HUDEP-2 (cell line): ENCODE results near the gene OVCH2.
A peak's percentile ranks its signal among the peaks of the same experiment; 100 is the strongest.
"Not testable (repeated sequence)": the region's sequence is repeated elsewhere in the genome, so short reads cannot be mapped to it uniquely, and the experiment has no call there.

Source experiments
- DNase-seq, 76 experiments: peaks; one replicate each; lab custom pipeline; 2025; ENCODE audit not compliant: unreplicated experiment in 76 of 76; lab: John Stamatoyannopoulos, UW

The OVCH2 gene

DNA sequence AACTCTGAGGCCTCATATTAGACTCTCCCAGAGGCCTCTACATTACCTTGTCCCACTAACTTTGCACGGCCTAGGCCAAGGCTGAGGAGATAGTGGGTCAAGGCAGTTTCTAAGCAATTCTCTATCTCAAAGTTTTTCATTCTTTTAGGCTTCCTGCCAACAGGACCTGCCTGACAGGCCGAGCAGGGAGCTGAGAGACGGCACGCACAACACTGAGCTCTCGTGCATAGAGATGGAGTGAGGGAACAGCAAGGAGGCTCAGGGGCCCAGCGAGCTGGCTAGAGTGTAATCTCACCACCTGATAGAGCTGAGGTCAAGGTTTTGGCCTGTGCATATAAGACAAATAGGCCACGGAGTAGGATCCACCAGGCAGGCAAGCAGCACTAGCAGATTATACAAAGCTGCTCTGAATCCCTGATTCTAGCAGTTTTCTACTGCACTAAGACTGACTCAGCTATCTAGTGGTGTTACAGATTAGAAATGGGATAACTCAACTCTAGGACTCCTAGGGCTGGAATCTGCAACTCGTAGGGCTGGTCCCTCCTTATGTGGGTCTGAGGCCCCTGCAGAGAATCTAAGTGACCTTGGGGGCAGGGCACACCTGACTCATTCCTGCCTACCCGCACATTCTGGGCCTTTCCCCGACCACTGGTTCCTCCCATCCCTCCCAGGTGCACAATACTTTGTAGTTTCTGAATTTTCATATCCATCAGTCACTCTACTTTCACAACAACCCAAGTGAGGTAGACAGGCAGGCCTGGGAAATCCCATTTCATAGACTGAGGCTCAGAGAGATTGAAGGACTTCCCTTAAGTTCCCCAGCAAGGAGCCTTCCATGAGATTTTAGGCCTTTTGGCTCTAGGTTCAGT lies 34.7 kb downstream of the OVCH2 start:
- DNase-seq = no peak

DNA sequence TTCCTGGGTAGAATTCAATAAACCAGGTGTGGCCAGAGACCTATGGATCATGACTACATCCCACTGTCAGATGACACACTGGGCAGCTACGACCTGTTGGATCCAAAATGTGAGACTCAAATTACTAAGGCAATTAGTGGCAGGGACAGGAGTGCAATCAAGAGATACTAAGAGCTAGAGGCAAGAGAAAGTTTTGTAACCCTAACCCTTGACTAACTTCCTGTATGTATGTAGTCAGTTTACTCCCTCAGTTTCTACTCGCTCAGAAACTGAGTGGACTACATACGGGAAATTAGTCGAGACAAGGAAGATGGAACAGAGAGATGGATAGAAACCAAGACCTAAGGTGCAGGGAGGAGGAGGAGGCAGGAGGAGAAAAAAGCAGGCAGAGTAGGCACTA lies 35.6 kb downstream of the OVCH2 start:
- no peak for DNase-seq

DNA sequence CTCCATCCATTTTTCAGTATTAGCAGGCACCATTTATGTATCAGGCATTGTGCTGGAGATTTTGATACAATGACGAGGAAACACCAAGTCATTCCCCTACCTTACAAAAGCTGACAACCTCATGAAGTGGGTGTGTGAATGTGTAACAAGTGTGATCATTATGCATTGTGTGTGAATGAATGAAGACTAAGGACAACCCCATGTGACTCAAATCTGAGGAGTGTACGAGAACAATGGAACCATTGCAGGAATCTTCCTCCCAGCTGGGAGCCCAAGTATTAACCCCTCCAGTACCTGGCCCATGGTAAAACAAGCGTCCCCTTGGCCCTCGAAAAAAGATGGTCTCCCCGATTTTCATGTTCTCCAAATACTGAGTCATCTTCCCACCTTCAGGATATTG lies 37.4 kb downstream of the OVCH2 start:
- DNase-seq = no peak

DNA sequence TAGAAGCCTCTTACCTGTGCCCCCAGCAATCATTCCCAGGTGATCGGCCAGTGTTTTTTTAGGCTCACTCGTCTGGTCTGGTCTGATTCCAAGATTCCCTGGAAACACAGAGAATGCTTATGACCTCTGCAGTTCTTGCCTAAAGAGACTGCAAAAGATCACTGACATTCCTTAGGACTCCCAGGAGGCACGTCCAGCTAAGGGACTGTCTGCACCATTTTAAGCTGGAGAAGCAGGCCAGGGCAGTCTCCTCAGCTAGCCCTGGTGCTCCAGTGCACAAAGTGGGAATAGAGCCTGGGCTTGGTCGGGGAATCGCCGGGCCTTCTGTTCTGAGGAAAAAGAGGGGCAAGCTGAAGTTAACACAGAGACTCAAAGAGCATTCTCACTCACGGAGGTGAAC lies 37.8 kb downstream of the OVCH2 start:
- no peak for DNase-seq

DNA sequence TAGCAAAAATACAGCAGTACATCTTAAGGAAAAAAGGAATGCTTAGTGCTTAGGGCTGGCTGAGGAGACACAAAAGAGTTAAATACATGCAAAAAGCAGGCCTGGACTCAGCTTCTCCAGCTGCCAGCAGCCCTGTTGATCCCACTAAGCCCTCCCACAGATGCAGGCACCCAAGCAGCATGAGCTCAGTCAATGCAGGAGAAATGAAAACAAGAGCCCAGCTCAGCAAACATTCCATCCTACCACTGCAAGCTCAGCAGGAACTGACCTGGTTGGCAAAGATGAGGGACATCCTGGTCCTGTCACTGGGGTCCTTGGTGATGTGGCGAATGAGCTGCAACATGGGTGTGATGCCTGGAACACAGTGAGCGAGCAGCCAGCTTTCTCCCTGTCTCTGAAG lies 38.8 kb downstream of the OVCH2 start:
- DNase-seq = no peak

DNA sequence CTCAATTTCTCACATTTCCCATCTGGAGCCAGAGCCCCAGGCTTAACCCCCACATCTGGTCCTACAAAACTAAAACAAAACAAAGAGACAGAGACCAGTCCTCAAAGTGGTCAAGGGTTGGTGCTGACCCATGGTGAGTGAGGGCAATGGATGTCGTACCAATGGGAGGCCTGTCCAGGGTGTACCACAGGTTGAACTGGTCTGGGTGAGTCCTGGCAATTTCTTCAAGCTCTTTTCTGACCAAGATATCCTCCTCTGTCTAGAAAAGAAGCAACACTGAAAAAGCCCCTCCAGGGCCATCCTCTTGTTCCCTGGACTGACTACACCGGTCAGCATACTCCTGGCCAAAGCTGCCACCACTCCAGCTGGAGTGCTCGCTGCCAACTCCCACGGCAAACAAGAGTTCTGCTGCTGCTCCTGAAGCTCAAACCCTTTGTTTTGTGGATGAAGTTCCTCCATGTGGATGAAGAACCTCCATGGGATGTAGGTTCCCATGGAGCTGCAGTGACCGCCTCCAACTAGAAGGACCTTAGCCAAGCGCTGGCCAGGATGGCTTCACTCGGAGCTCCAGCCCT lies 39.9 kb downstream of the OVCH2 start:
- DNase-seq = no peak

DNA sequence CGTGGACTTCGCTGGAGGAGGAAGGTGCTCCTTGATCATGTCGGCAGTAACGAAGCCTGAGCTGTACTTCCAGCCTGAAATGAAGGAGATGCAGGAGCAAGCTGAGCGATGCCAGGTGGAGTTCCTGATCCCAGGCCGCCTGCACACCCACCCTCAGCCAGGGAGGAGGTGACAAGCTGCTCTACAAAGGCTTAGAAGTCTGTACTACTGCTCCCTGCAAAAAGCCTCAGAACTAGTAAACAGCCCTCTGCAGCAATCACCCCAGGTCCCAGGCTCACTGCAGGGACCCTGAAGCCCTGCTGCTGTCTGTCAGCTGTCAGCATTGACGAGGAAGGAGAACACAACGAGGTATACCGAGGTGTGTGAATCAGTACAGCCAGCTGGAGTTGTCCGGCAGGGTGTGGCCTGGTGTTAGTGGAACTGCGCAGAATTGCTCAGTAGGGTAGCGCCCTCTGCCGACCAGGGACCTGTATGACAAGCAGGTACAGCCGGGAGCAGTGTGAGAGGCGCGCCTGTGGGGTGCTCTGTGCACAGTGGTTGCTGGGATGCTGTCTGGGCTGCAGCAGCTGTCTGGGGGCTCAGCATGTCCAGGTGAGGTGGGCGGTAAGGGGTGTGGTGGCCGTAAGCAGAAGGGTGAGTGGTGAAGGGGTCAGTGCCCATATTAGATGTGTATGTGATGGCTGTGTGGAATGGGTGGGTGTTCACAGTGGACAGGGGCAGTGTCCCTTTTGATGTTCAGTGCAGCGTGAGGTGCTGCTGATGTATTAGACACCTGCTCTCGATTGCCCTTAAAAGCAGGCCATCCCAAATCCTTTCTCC lies 40.6 kb downstream of the OVCH2 start:
- peak in 71 of 76 experiments; percentile 9 to 84 (median 58) for DNase-seq

DNA sequence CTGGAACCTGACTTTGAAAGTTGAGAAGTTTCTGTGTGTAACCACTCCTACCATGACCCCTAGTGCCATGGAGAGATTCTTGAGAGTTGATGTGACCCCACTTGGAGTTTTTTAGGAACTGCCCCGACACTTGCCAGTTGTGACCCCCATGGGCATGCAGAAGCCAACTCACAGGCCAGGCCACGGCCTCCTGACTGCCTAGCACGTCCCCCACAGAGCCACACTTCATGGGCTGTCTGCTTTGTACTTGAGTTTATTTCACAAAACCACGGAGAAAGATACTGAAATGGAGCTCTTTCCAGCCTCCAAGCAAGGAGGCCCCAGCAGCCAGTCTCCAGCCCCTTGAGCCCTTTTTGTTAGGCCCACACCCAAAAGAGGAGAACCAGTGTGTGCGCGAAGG lies 41.4 kb downstream of the OVCH2 start:
- DNase-seq = no peak

DNA sequence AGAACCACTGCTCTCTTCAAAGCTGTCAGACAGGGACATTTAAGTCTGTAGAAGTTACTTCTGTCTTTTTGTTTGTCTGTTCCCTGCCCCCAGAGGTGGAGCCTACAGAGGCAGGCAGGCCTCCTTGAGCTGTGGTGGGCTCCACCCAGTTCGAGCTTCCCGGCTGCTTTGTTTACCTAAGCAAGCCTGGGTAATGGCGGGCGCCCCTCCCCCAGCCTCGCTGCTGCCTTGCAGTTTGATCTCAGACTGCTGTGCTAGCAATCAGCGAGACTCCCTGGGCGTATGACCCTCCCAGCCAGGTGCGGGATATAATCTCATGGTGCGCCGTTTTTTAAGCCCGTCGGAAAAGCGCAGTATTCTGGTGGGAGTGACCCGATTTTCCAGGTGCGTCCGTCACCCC lies 42.7 kb downstream of the OVCH2 start:
- not testable (repeated sequence) for DNase-seq

DNA sequence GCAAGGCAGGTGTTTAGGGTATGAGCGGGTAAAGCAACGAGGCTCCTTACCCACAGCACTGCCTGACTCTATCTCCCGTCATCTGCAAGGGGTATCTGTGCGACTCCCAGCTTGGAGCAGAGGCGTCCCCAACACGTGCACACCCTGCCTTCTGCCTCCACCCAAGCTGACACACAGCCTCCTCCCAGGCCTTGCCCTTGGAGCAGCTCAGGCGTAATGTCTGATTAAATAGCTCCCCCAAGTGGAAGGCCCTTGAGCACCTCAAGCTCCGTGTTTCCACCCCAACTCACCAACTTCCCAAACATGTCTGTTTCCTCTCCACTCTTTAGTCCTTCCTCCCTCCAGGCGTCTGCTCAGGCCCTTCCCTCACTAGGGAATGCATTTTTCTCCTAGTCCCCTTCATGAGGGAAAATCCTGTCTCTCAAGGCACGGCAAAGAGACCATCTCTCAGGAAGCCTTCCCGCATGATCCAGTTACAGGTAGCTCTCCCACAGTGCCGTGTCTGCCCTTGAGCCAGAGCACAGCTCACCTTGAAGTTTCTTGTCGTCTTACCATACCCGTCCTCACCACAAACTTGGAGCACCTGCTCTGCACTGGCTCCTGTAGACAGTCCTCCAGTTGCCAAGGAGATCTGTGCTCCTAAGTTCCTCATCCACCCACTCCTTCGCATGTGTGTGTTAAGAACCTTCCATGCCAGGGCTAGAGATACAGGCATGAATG lies 48.8 kb downstream of the OVCH2 start:
- peak in 54 of 76 experiments; percentile 1 to 70 (median 30) for DNase-seq

DNA sequence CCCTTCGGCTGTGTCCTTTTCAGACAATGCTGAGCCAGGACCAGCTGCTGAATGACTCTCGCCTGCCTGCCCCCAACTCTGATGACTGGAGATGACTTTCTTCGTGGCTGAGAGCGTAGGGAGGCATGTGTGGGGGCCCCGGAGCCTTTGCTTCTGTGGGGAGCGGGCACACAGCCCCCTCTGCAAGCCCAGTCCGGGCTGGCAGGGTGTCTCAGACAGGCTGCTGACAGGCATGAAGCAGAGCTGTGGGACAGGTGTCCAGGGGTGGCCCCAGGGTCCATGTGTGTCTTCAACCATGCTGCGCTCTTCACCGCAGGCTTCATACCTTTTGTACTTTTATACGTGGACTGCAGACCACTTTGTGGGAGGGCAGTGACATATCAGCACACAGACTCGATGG lies 49.6 kb downstream of the OVCH2 start:
- no peak for DNase-seq

DNA sequence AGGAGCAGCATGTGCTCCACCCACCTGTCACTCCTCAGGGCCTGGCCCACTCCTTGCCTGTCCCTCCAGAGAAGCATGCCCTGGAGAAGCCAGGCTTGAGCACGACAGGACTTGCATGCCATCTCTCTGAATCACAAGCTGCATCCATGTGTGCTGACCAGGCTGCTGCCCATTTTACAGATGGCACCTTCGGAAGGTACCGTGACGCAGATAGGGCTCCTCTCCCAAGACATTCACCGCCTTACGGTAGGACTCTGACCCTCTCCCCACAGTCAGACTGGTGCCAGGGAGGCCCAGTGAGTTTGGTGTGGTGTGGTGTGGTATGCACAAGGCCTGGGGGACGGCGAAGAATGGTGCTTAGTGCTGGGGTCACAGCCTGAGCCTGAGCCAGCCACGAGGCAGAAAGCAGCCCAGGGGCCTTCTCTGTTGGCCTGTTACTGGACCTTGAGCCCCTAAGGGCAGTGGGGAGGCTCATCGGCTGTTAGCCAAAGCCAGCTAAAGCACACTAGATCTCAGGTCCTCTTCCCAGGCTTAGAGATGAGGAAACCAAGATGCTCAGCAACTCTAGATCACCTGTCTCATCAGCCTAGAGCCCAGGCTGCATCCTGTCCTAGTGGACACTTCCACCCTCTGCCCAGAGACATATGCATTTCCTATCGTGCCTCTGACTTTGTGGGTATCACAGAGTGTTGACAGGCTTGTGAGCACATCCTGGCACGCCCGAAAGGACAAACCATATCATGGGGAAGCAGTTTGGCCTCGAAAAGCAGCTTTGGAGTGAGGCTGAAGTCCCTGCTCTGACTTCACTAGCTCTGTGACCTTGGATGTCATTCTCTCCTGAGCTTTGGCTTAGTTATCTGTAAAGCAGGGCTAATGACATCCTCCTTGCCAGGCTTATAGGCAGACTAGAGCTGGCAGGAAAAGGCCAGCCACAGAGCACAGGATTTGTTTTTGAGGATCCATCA lies 50.7 kb downstream of the OVCH2 start:
- no peak for DNase-seq

DNA sequence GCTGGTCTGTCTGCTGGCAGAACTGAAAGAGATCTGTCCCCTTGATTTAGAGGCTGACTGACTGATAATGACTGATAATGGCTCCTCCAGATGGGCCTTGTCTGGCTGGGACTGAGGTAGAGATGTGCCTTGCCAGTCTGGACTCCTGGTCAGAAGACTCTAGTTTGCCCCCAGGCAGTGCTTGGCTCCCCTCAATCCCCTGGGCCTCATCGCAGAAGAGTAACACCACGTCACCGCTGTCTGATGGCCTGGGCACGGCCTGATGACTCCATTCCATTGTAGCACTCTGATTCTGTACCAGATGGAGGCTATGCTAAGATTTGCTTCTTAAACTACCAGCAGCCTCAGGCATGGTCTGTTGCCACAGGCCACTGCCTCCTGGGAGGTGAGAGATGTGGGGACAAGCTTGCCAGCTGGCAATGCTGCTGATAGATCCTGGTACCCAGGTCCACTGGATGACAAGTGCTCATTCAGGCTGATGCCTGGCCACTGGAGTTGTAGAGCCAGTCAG lies 52.0 kb downstream of the OVCH2 start:
- DNase-seq = no peak

DNA sequence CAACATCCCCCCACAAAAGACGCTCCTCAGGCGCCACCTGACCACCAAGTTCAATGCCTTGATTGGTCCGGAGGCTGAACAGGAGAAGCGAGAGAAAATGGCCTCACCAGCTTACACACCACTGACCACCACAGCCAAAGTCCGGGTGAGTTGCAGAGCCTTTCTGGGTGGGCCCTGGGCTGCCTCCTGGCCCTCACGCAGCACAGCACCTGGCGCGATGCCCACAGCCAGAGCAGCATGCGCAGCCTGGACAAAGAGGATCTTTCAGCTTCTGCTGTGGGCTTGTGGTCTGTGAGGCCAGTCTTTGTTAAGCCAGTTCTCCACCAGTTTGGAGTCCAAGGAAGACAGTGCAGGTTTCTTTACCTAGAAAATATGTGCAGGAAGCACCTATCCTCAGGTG lies 54.6 kb downstream of the OVCH2 start:
- DNase-seq = no peak

DNA sequence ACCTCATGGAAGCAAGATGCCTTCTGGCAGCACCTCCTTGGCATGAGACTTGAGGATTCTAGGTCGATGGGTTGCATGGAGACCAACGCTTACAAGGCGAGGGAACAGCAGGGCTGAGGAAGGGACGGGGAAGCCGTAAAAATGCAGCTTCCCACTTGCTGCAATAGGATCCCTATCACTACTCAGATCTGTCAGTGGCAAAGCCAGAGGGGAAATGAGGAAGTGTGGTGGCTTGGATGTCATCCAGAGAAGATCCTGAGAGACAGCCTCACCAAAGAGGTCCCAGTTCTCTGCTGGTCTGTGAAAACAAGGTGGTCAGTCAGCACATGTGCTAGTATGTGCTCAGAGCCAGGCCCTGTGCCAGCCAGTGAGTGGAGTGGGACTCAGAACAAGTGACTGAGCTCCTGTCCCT lies 55.1 kb downstream of the OVCH2 start:
- no peak for DNase-seq

DNA sequence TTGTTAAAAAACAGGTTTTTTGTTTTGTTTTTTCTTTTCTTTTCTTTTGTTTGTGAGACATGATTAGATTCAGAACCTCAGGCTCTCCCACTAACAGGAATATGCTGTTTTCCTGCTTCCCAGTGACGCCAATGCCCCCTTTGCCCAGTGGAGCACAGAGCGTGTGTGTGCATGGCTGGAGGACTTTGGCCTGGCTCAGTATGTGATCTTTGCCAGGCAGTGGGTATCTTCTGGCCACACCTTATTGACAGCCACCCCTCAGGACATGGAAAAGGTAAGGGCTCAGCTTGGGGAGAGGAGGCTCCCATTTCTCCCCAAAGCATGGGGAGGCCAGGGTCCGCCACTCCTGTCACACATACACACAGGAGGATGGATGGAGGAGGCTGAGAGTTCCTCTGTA lies 58.0 kb downstream of the OVCH2 start:
- no peak for DNase-seq

DNA sequence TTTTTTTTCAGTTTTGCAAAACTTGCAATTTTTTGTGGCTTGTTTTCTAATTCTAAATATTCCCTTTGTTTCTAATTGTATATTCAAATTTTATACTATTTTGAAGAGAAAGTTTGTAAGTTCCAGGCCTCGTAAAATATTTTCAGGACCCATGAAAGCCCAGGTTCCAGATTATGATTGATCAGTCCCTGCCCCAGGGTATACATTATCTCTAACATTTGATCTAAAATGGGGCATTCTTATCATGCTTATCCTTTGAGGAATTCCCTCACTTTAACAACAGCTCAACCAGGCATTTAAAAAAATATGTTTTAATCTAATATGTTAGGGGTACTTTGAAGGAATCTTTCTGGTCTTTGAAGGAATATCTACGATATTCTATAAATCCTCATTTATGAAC lies 59.4 kb downstream of the OVCH2 start:
- DNase-seq = no peak

DNA sequence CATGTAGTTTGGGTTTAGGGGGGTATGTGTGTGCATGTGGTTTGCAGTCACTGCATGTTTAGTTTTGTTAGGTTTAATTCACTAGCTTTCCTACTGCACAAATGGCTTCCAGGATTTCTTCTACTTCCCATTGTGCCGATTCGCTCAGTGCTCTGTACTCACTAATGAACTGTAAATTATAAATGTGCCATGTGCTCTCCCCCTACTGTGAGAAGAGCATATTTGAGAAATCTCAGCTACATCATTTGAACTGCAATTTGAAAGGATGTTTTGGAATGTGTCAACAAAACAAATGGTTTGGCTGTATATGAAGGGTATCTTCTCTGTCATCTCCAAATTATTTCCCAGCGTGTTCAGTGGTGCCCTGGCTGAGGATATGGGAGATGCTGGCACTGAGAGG lies 61.1 kb downstream of the OVCH2 start:
- DNase-seq = no peak

DNA sequence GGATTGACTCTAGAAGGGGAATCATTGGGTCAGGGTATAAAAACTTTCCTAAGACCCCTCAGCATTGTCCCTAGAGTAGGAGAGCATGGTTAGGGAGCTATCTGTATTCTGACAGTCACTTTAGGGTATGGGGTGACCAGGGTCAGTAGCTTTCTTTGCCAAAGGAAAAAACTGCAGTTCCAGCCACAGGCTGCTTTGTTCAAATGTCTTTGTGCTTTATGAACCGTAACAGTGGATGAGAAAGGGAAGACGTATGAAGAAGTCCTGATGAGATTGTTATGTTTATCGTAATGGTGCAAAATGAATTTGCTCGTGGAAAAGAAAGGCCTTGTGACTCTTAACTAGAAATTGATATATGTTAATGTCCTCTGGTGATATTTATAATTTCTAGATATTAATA lies 63.0 kb downstream of the OVCH2 start:
- DNase-seq = no peak

DNA sequence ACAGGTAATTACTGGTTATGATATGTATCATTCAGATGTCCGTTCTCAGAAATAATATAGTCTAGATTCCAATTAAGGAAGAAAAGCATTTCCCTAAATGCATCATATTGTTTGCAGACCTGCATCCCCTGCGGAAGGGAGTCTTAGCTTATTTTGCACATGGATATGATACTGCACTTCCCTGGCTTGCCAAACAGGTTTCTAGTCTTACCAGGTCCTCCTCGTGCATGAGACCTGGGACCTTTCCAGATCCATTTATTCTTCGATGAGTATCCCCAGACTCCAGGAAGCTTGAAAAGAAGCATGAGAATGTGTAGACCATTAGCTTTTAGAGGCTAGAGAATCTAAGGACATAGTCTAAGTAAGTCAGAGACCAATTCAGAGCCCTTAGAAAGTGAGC lies 63.5 kb downstream of the OVCH2 start:
- DNase-seq = no peak
